ENCODE data around the gene AGAP2. TPM values are rescaled to one million over a fixed set of nuclear protein-coding genes. Genes with fewer than 3 reads are reported as not detected.
"Not testable (repeated sequence)": the region's sequence is repeated elsewhere in the genome, so short reads cannot be mapped to it uniquely, and the experiment has no call there.

Gene AGAP2
- total RNA-seq, 1 experiment from 2014 or later, result 2.0 TPM

DNA sequence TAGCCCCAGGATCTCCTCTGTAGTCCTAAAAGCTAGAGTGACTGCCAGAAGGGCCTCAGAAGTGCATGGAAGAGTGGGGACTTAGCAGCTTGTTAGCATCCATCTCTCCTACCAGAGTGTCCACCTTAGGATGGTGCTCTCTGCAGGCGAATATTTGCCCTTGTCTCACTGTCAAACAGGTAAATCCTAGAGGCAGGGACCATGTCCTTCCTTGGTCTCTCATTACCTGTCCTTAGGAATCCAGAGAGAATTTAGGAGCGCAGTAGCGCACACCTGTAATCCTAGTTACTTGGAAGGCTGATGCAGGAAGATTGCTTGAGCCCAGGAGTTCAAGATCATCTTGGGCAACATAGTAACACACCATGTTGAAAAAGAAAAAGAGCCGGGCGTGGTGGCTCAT is 21.4 kb downstream of the AGAP2 start (continued):
- TF ChIP-seq, protein P1, sequence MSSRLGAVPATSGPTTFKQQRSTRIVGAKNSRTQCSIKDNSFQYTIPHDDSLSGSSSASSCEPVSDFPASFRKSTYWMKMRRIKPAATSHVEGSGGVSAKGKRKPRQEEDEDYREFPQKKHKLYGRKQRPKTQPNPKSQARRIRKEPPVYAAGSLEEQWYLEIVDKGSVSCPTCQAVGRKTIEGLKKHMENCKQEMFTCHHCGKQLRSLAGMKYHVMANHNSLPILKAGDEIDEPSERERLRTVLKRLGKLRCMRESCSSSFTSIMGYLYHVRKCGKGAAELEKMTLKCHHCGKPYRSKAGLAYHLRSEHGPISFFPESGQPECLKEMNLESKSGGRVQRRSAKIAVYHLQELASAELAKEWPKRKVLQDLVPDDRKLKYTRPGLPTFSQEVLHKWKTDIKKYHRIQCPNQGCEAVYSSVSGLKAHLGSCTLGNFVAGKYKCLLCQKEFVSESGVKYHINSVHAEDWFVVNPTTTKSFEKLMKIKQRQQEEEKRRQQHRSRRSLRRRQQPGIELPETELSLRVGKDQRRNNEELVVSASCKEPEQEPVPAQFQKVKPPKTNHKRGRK (CRISPR knock-in tag; IDR thresholded peaks at IDR 0.05; ENCODE audit: borderline replicate concordance), result no peak
- no peak for TF ChIP-seq SMAD3 (CRISPR knock-in tag; IDR thresholded peaks at IDR 0.05; ENCODE audit: borderline replicate concordance)
- no peak for TF ChIP-seq ZNF671 (CRISPR knock-in tag; IDR thresholded peaks at IDR 0.05)

DNA sequence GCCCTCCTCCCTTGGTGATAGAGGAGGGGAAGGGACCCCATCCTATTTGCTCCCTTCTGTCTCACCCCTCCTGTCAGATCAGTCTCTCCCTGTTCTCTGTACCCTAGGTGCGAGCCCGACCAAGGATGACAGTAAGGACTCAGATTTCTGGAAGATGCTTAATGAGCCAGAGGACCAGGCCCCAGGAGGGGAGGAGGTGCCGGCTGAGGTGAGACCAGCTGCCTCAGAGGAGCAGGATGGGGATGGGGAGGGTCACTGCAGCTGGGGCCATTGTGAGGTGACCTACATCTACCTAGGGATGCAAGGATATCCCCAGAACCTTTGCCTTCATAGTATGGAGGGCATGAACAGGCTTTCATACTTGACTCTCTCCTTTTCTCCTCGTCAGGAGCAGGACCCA is 22.2 kb downstream of the AGAP2 start:
- POLR2A ChIA-PET, result no interaction called here
- CTCF ChIA-PET, result no interaction called here
- DNase-seq (ENCODE audit: low spot score) (no peak), ATAC-seq (no peak)
- no peak overlapping the region for H3K27ac Mint-ChIP-seq
- peaks cover 7% of the 10 kb centered on the region; the same call in 1 of the 2 replicates for H3K9me3 Mint-ChIP-seq
- peaks cover 16% of the 10 kb centered on the region for H3K36me3 Mint-ChIP-seq
- H3K4me3 Mint-ChIP-seq, result no peak overlapping the region
- H3K27me3 Mint-ChIP-seq (ENCODE audit: low read depth), result no peaks in the 10 kb centered on the region
- TF ChIP-seq ATF1 (CRISPR knock-in tag; IDR thresholded peaks at IDR 0.05) (no peak), PREB (CRISPR knock-in tag; IDR thresholded peaks at IDR 0.05; ENCODE audit: borderline replicate concordance) (no peak), ZNF671 (CRISPR knock-in tag; IDR thresholded peaks at IDR 0.05) (no peak), ZNF219 (CRISPR knock-in tag; IDR thresholded peaks at IDR 0.05; ENCODE audit: borderline replicate concordance) (no peak), ZNF416 (CRISPR knock-in tag; IDR thresholded peaks at IDR 0.05) (no peak), ZBTB21 (CRISPR knock-in tag; IDR thresholded peaks at IDR 0.05; ENCODE audit: borderline replicate concordance) (no peak), RELA (CRISPR knock-in tag; IDR thresholded peaks at IDR 0.05; ENCODE audit: borderline replicate concordance) (no peak), OVOL2 (CRISPR knock-in tag; IDR thresholded peaks at IDR 0.05; ENCODE audit: borderline replicate concordance) (no peak)
- H3K4me1 Mint-ChIP-seq, result no peaks in the 10 kb centered on the region

DNA sequence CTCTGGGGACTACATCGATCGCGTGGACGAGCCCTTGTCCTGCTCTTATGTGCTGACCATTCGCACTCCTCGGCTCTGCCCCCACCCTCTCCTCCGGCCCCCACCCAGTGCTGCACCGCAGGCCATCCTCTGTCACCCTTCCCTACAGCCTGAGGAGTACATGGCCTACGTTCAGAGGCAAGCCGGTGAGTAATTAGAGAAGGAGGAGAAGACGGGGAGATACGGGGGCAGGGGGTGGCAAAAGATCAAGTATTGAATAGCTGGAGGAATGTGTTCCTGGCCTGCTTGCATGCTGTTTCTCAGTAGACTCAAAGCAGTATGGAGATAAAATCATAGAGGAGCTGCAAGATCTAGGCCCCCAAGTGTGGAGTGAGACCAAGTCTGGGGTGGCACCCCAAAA is 22.8 kb downstream of the AGAP2 start:
- H3K27ac Mint-ChIP-seq, result no peak overlapping the region
- H3K4me3 Mint-ChIP-seq, result no peak overlapping the region
- no peaks in the 10 kb centered on the region for H3K4me1 Mint-ChIP-seq
- TF ChIP-seq, protein P2, sequence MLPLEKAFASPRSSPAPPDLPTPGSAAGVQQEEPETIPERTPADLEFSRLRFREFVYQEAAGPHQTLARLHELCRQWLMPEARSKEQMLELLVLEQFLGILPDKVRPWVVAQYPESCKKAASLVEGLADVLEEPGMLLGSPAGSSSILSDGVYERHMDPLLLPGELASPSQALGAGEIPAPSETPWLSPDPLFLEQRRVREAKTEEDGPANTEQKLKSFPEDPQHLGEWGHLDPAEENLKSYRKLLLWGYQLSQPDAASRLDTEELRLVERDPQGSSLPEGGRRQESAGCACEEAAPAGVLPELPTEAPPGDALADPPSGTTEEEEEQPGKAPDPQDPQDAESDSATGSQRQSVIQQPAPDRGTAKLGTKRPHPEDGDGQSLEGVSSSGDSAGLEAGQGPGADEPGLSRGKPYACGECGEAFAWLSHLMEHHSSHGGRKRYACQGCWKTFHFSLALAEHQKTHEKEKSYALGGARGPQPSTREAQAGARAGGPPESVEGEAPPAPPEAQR (CRISPR knock-in tag; IDR thresholded peaks at IDR 0.05), result no peak
- TF ChIP-seq ZNF317 (CRISPR knock-in tag; IDR thresholded peaks at IDR 0.05; ENCODE audit: borderline replicate concordance, low read depth) (no peak), NR3C1 (CRISPR knock-in tag; conservative IDR thresholded peaks at IDR 0.05; ENCODE audit: low read depth) (no peak), MXD4 (CRISPR knock-in tag; IDR thresholded peaks at IDR 0.05; ENCODE audit: borderline replicate concordance) (no peak), SOX15 (CRISPR knock-in tag; IDR thresholded peaks at IDR 0.05) (no peak), NFE2L1 (CRISPR knock-in tag; IDR thresholded peaks at IDR 0.05) (no peak)
- TF ChIP-seq, protein P3, sequence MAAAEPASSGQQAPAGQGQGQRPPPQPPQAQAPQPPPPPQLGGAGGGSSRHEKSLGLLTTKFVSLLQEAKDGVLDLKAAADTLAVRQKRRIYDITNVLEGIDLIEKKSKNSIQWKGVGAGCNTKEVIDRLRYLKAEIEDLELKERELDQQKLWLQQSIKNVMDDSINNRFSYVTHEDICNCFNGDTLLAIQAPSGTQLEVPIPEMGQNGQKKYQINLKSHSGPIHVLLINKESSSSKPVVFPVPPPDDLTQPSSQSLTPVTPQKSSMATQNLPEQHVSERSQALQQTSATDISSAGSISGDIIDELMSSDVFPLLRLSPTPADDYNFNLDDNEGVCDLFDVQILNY (CRISPR knock-in tag; IDR thresholded peaks at IDR 0.05), result no peak
- POLR2A ChIA-PET, result no interaction called here
- peaks cover 16% of the 10 kb centered on the region for H3K36me3 Mint-ChIP-seq
- no peak for DNase-seq (ENCODE audit: low spot score)
- peaks cover 7% of the 10 kb centered on the region; the same call in 1 of the 2 replicates for H3K9me3 Mint-ChIP-seq
- no peak for ATAC-seq
- H3K27me3 Mint-ChIP-seq (ENCODE audit: low read depth), result no peaks in the 10 kb centered on the region
- CTCF ChIA-PET, result no interaction called here

DNA sequence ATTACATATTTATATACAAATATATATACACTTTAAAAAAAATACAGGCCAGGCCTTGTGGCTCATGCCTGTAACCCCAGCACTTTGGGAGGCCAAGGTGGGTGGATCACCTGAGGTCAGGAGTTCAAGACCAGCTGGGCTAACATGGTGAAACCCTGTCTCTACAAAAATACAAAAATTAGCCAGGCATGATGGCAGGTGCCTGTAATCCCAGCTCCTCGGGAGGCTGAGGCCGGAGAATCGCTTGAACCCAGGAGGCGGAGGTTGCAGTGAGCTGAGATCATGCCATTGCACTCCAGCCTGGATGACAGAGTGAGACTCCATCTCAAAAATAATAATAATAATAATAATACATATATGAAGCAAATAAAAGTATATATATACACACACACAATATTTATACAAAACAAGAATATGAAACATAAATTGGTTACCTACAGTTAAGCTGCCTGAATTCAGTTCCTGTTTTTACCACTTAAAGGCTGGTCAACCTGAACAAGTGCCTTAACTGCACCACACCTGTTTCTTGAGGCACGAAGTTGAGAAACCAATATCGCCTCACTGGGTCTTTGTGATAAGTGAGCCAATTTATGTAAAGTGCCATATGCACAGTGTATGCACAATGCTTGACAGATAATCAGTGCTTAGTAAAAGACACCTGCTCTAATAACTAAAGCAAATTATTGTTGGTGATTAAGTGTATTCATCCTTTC is 23.4 kb downstream of the AGAP2 start:
- CTCF ChIA-PET, POLR2A ChIA-PET, H3K4me1 Mint-ChIP-seq: not testable (repeated sequence)

More for the DNA sequence above, 23.4 kb downstream of the AGAP2 start:
- not testable (repeated sequence) for ATAC-seq; H3K27me3 Mint-ChIP-seq (ENCODE audit: low read depth); H3K4me3 Mint-ChIP-seq; H3K27ac Mint-ChIP-seq; DNase-seq (ENCODE audit: low spot score); H3K9me3 Mint-ChIP-seq
- peaks cover 16% of the 10 kb centered on the region for H3K36me3 Mint-ChIP-seq
